WTC11 (cell line): ENCODE measurements around the gene PLIN4.

Experiments used
- ATF2 ChIP-seq: sonication (generic); formaldehyde crosslinking; IDR thresholded peaks from 2 replicates; pipeline ENCODE4 v1.8.1; 2022; ENCODE audit warnings: low read depth, missing genetic modification reagents, borderline replicate concordance
- CTCF ChIP-seq: fragments of 200-600 bp; IDR thresholded peaks from 2 replicates; pipeline ENCODE4 v1.8.0; 2022; ENCODE audit warnings: antibody characterized with exemption
- FOXJ3 ChIP-seq: sonication (generic); formaldehyde crosslinking; IDR thresholded peaks from 2 replicates; pipeline ENCODE4 v1.9.0; 2021; ENCODE audit warnings: missing genetic modification reagents, mild to moderate bottlenecking, borderline replicate concordance
- GRHL2 ChIP-seq: fragments of 250-450 bp; sonication (Bioruptor Pico); IDR thresholded peaks from 2 replicates; pipeline ENCODE4 v1.8.0; 2022; ENCODE audit warnings: mild to moderate bottlenecking, moderate library complexity; ENCODE audit not compliant: insufficient replicate concordance, severe bottlenecking
- HMGXB4 ChIP-seq: sonication (generic); formaldehyde crosslinking; IDR thresholded peaks from 2 replicates; pipeline ENCODE4 v1.8.1; 2023; ENCODE audit warnings: mild to moderate bottlenecking, moderate library complexity, missing genetic modification reagents
- IRF2 ChIP-seq: sonication (generic); formaldehyde crosslinking; IDR thresholded peaks from 2 replicates; pipeline ENCODE4 v1.8.0; 2022; ENCODE audit warnings: low read depth, missing genetic modification reagents, borderline replicate concordance
- JUN ChIP-seq: sonication (generic); formaldehyde crosslinking; IDR thresholded peaks from 2 replicates; pipeline ENCODE4 v1.8.0; 2023; ENCODE audit warnings: mild to moderate bottlenecking, missing genetic modification reagents
- MAX ChIP-seq: sonication (generic); formaldehyde crosslinking; IDR thresholded peaks from 2 replicates; pipeline ENCODE4 v1.8.0; 2022; ENCODE audit warnings: mild to moderate bottlenecking, missing genetic modification reagents
- NR2C2 ChIP-seq: sonication (generic); formaldehyde crosslinking; IDR thresholded peaks from 2 replicates; pipeline ENCODE4 v1.8.0; 2022; ENCODE audit warnings: mild to moderate bottlenecking, missing genetic modification reagents
- ZSCAN18 ChIP-seq: fragments of 250-450 bp; sonication (Bioruptor Pico); IDR thresholded peaks from 2 replicates; pipeline ENCODE4 v2.1.2; 2022; ENCODE audit warnings: mild to moderate bottlenecking, moderate library complexity

- TF ChIP-seq CTCF, result no peak
- TF ChIP-seq JUN, result no peak
- TF ChIP-seq MAX (CRISPR knock-in tag), result no peak
- no peak for TF ChIP-seq NR2C2
- no peak for TF ChIP-seq ATF2 (CRISPR knock-in tag)
- no peak for TF ChIP-seq HMGXB4 (CRISPR knock-in tag)
- no peak for TF ChIP-seq GRHL2
- no peak for TF ChIP-seq ZSCAN18
- no peak for TF ChIP-seq IRF2 (CRISPR knock-in tag)
- TF ChIP-seq FOXJ3 (CRISPR knock-in tag), result no peak
Observed at GRCh38 chr19:4456843-4457653, 61.2 kb downstream of the PLIN4 start.
